K562 (cell line): Measurements from ENCODE around the gene BRD7. TPM values are rescaled to one million over a fixed set of nuclear protein-coding genes. Genes with fewer than 3 reads are reported as not detected.

Source experiments
- ATAC-seq: fragments of 200-7000 bp; cut with Tn5 transposase; 3 replicates; pipeline ENCODE4 v1.9.1; 2020; ENCODE audit warnings: moderate library complexity
- BruUV-seq: library from RNA; stranded (reverse); fragments of 400-500 nt; replicated peaks from 2 replicates; lab custom pipeline; 2021; lab: Mats Ljungman, UMichigan
- CTCF ChIA-PET: fragments of 300-600 bp; formaldehyde crosslinking; extraction: SDS; loops from one replicate; lab custom pipeline; 2021; ENCODE audit warnings: low intra/inter-chr PET ratio; lab: Yijun Ruan, JAX
- POLR2A ChIA-PET: fragments of 300-600, 350-650 bp; sonication (Branson Sonifier 250); formaldehyde crosslinking; extraction: SDS; loops from one replicate; lab custom pipeline; 2021; ENCODE audit warnings: antibody characterized with exemption, inconsistent platforms; lab: Yijun Ruan, JAX
- DNase-seq, 4 experiments: peaks; one replicate each; pipeline versions ENCODE4 v3.0.0 to v3.0.0-alpha.2; 2011 to 2018; ENCODE audit warnings: low spot score in 3 of 4, mixed read lengths in 3 of 4; ENCODE audit errors: extremely low read depth in 1 of 4
- FAIRE-seq: peaks from 2 replicates; lab custom pipeline; 2011; peaks lifted over from hg19 to GRCh38; lab: Jason Lieb, UNC
- H2AFZ ChIP-seq: 2 replicates; pipeline ENCODE4 v1.6.0; 2011; ENCODE audit warnings: low read depth, low read length, control low read depth, inconsistent platforms
- H3K27ac ChIP-seq: fragments of 200-600 bp; 3 replicates; pipeline ENCODE4 v1.8.0; 2011; ENCODE audit warnings: low read depth, mild to moderate bottlenecking, control low read depth, inconsistent platforms, low read length, moderate library complexity, mixed read lengths; ENCODE audit errors: extremely low read depth
- H3K27me3 ChIP-seq, 2 experiments: fragments of 300-600 bp in 1 of 2; 2 replicates in 1 of 2; 3 replicates in 1 of 2; pipeline versions ENCODE4 v1.6.0 to v1.8.0; 2011; ENCODE audit warnings: inconsistent platforms in 2 of 2, low read length in 2 of 2, mild to moderate bottlenecking in 1 of 2, mixed read lengths in 1 of 2, moderate library complexity in 1 of 2; ENCODE audit not compliant: control insufficient read depth in 2 of 2, insufficient read depth in 2 of 2
- H3K36me3 ChIP-seq: fragments of 300-600 bp; 3 replicates; pipeline ENCODE4 v1.8.0; 2011; ENCODE audit warnings: mild to moderate bottlenecking, low read length, inconsistent platforms; ENCODE audit not compliant: control insufficient read depth, insufficient read depth
- H3K4me1 ChIP-seq, 2 experiments: fragments of 200-600 bp in 1 of 2; replicated peaks in 1 of 2; 2 replicates in 1 of 2; 3 replicates in 1 of 2; pipeline versions ENCODE4 v1.5.1 to v1.8.0; 2011; ENCODE audit warnings: inconsistent platforms in 2 of 2, low read length in 2 of 2, mild to moderate bottlenecking in 1 of 2, mixed read lengths in 1 of 2, moderate library complexity in 1 of 2; ENCODE audit not compliant: control insufficient read depth in 2 of 2, insufficient read depth in 2 of 2
- H3K4me2 ChIP-seq: 2 replicates; pipeline ENCODE4 v1.6.1; 2011; ENCODE audit warnings: low read length, control low read depth, inconsistent platforms, mixed read lengths; ENCODE audit not compliant: insufficient read depth
- H3K4me3 ChIP-seq: fragments of 200-600 bp; sonication (generic), shearing (Covaris generic); 2 replicates; pipeline ENCODE4 v1.5.1; 2016; ENCODE audit warnings: control low read depth, inconsistent platforms
- H3K79me2 ChIP-seq: fragments of 200-600 bp; 3 replicates; pipeline ENCODE4 v1.8.0; 2011; ENCODE audit warnings: low read length, inconsistent platforms; ENCODE audit not compliant: control insufficient read depth, insufficient read depth
- H3K9ac ChIP-seq, 2 experiments: 2 replicates each; pipeline versions ENCODE4 v1.6.0 to v1.6.1; 2011; ENCODE audit warnings: low read depth in 2 of 2, low read length in 2 of 2, control low read depth in 1 of 2, inconsistent platforms in 1 of 2, mild to moderate bottlenecking in 1 of 2, mixed read lengths in 1 of 2; ENCODE audit not compliant: insufficient read depth in 1 of 2
- H3K9me1 ChIP-seq: one replicate; pipeline ENCODE4 v1.6.0; 2011; ENCODE audit warnings: inconsistent platforms, mild to moderate bottlenecking, low read length, moderate library complexity; ENCODE audit not compliant: control insufficient read depth, insufficient read depth
- H3K9me3 ChIP-seq: replicated peaks from 2 replicates; pipeline ENCODE4 v1.5.1; 2011; ENCODE audit warnings: low read depth, low read length, inconsistent platforms; ENCODE audit not compliant: control insufficient read depth, insufficient read depth
- H4K20me1 ChIP-seq: replicated peaks from 2 replicates; pipeline ENCODE4 v1.6.1; 2011; ENCODE audit warnings: low read length, inconsistent platforms, mixed read lengths; ENCODE audit not compliant: control insufficient read depth, insufficient read depth
- ATF4 ChIP-seq: fragments of 450-650 bp; formaldehyde crosslinking; IDR thresholded peaks from 2 replicates; pipeline ENCODE4 v1.4.0; 2022; ENCODE audit warnings: mild to moderate bottlenecking, moderate library complexity
- MCM7 ChIP-seq, 2 experiments: fragments of 450-650 bp; IDR thresholded peaks; 2 replicates each; pipeline ENCODE4 v1.6.1; 2016 to 2018
- TSHZ1 ChIP-seq: fragments of 250-450 bp; sonication (Bioruptor Pico); IDR thresholded peaks from 2 replicates; pipeline ENCODE4 v1.4.0; 2020; ENCODE audit warnings: mild to moderate bottlenecking, moderate library complexity
- WGBS: fragments of 100-300 bp; shearing (Covaris generic); methylation state at CpG from one replicate; pipeline ENCODE4 v1.1.6; 2016; ENCODE audit warnings: low coverage, mixed read lengths; ENCODE audit not compliant: insufficient coverage; ENCODE audit errors: missing lambda C conversion rate; 5-methylcytosine and 5-hydroxymethylcytosine counted together
- in situ Hi-C: fragments of 300-500 bp; cut with MboI; formaldehyde crosslinking; loops from 4 replicates; pipeline ENCODE4 v1.15.0; 2018; ENCODE audit warnings: inconsistent platforms, mixed read lengths
- intact Hi-C: fragments of 100-400 bp; cut with micrococcal nuclease; formaldehyde crosslinking; loops from 2 replicates; pipeline ENCODE4 v1.14.2; 2022
- polyA plus RNA-seq, 8 experiments: library from polyadenylated mRNA; depleted of rRNA in 4 of 8; stranded (reverse) in 5 of 8; unstranded in 3 of 8; fragments of >200 nt; fragmentation: Nextera tagmentation in 2 of 8; fragmentation: Illumina TruSeq in 1 of 8; extraction: Ambion mirVana in 2 of 8; extraction: Trizol in 1 of 8; gene quantifications; 2 replicates each; pipeline versions ENCODE4 v1.2.1 to v1.2.3, GENCODE V29; 2011 to 2014; ENCODE audit warnings: inconsistent platforms in 1 of 8, missing spikeins in 1 of 8
- total RNA-seq, 7 experiments: library from RNA; depleted of rRNA in 6 of 7; stranded (reverse); fragments of >200 nt in 6 of 7; fragmentation: Illumina TruSeq in 2 of 7; extraction: Trizol in 2 of 7; gene quantifications; 2 replicates each; pipeline versions ENCODE4 v1.2.1 to v1.2.3, GENCODE V29; 2011 to 2021; ENCODE audit warnings: low replicate concordance in 1 of 7

The BRD7 gene
- total and polyA plus RNA-seq, 9 of the 15 experiments (the other 6 are each of a cell fraction or from before 2014, with no cell fraction given), result 20.6 to 101 (median 68.7) TPM

GRCh38 chr16:50351952-50352351 lies 16.8 kb downstream of the BRD7 start:
- no peak overlapping the region for H3K9ac ChIP-seq
- no peak overlapping the region for H2AFZ ChIP-seq
- no peak for ATAC-seq
- H3K79me2 ChIP-seq, result peaks cover 6% of the 10 kb centered on the region; the same call in 1 of the 3 replicates
- in situ Hi-C loops (loop anchor here (10.0 kb wide), 1 partner anchor 137 kb away; no protein-coding TSS in a partner anchor), intact Hi-C loops (no loop called here)
- H3K4me3 ChIP-seq, result no peak overlapping the region
- TF ChIP-seq MCM7 (IDR thresholded peaks at IDR 0.05), result no peak
- no peak for TF ChIP-seq TSHZ1
- no peak for TF ChIP-seq ATF4 (CRISPR knock-in tag)
- no peak overlapping the region for H3K4me2 ChIP-seq
- H3K27me3 ChIP-seq, result no peaks in the 10 kb centered on the region
- FAIRE-seq, result no peak
- POLR2A ChIA-PET, result interaction anchor here (0.6 kb wide), 1 partner anchor 263 kb away, joined by 3 read pairs; no protein-coding TSS in a partner anchor
- H3K9me1 ChIP-seq, result no peaks in the 10 kb centered on the region
- peaks cover 65% of the 10 kb centered on the region for H3K36me3 ChIP-seq
- BruUV-seq, result no TSS peak
- no peaks in the 10 kb centered on the region for H4K20me1 ChIP-seq
- no peak for DNase-seq
- H3K9me3 ChIP-seq, result no peaks in the 10 kb centered on the region
- H3K27ac ChIP-seq, result no peak overlapping the region
- WGBS, result 100% methylated on average over 2 of the region's 2 CpGs
- H3K4me1 ChIP-seq, result no peaks in the 10 kb centered on the region
- CTCF ChIA-PET, result no interaction called here
